Stomach (tissue), 9 donors: ENCODE data around the gene MAST4. TPM values are rescaled to one million over a fixed set of nuclear protein-coding genes. Genes with fewer than 3 reads are reported as not detected.
"Not testable (repeated sequence)": the region's sequence is repeated elsewhere in the genome, so short reads cannot be mapped to it uniquely, and the experiment has no call there.

Experiments
- DNase-seq, 2 donors: peaks; one replicate each; pipeline versions ENCODE4 v3.0.0 to v3.0.0-alpha.2; 2013 to 2019
- H3K27ac ChIP-seq, 5 donors: fragments of 200-600 bp in 4 of 5; sonication (generic) in 4 of 5; one replicate each; pipeline ENCODE4 v1.5.1; 2013 to 2019; ENCODE audit warnings: mild to moderate bottlenecking in 1 of 5, moderate library complexity in 1 of 5
- H3K27me3 ChIP-seq, 3 donors: fragments of 200-600 bp; sonication (generic); one replicate each; pipeline ENCODE4 v1.5.1; 2017 to 2019; ENCODE audit warnings: mixed run types in 1 of 3
- H3K36me3 ChIP-seq, 4 donors: fragments of 200-600 bp; sonication (generic); 1 replicate in 3 of 4; 2 replicates in 1 of 4; pipeline ENCODE4 v1.5.1; 2016 to 2019
- H3K4me1 ChIP-seq, 4 donors: fragments of 200-600 bp; sonication (generic); one replicate each; pipeline ENCODE4 v1.5.1; 2016 to 2019
- H3K4me3 ChIP-seq, 4 donors: fragments of 200-600 bp; sonication (generic) in 3 of 4; one replicate each; pipeline ENCODE4 v1.5.1; 2016 to 2019; ENCODE audit warnings: mild to moderate bottlenecking in 1 of 4
- H3K9me3 ChIP-seq, 4 donors: fragments of 200-600 bp; sonication (generic); one replicate each; pipeline ENCODE4 v1.5.1; 2016 to 2019
- CTCF ChIP-seq, 7 experiments: fragments of 450-650 bp in 4 of 7; fragments of 200-600 bp in 3 of 7; sonication (generic) in 3 of 7; IDR thresholded peaks; one replicate each; pipeline ENCODE4 v1.5.1; 2016 to 2019; ENCODE audit warnings: antibody characterized with exemption in 7 of 7, control low read depth in 2 of 7, mild to moderate bottlenecking in 1 of 7
- EP300 ChIP-seq: sonication (generic); formaldehyde crosslinking; IDR thresholded peaks from one replicate; pipeline ENCODE4 v1.6.1; 2017; ENCODE audit warnings: antibody characterized with exemption
- POLR2A ChIP-seq, 4 donors: fragments of 450-650 bp; IDR thresholded peaks; one replicate each; pipeline ENCODE4 v1.6.1; 2016; ENCODE audit warnings: antibody characterized with exemption in 4 of 4, control low read depth in 2 of 4, mild to moderate bottlenecking in 1 of 4, moderate library complexity in 1 of 4
- POLR2AphosphoS5 ChIP-seq, 3 donors: sonication (generic); formaldehyde crosslinking; IDR thresholded peaks; one replicate each; pipeline ENCODE4 v1.6.1; 2016; ENCODE audit warnings: antibody characterized with exemption in 3 of 3
- WGBS, 5 donors: extraction: QIAGEN DNeasy Blood & Tissue Kit in 3 of 5; methylation state at CpG; one replicate each; pipeline versions ENCODE4 v1.1.5 to v1.1.7; 2013 to 2018; 5-methylcytosine and 5-hydroxymethylcytosine counted together
- intact Hi-C: fragments of 100-400 bp; cut with DNase I; formaldehyde crosslinking; loops from one replicate; pipeline ENCODE4 v1.15.1; 2023; ENCODE audit warnings: low total_unique reads
- polyA plus RNA-seq, 3 donors: library from polyadenylated mRNA; stranded (reverse); fragments of 200-250 nt; gene quantifications; one replicate each; pipeline ENCODE4 v1.2.3, GENCODE V29; 2013
- total RNA-seq, 5 donors: library from RNA; depleted of rRNA; stranded (reverse); fragments of >200 nt; gene quantifications; one replicate each; pipeline versions ENCODE4 v1.1.0 to v1.2.3, GENCODE V29; 2014 to 2016
- donor health status: healthy with polysubstance abuse.
- donor health status: Bipolar disorder and iron deficiency.
- donor health status: healthy.

The MAST4 gene
- total and polyA plus RNA-seq, 8 donors = 1.5 to 52.5 (median 32.1) TPM

GRCh38 chr5:66745297-66745696 lies 149.1 kb downstream of the MAST4 start:
- no peak for TF ChIP-seq POLR2AphosphoS5 (IDR thresholded peaks at IDR 0.05)
- TF ChIP-seq POLR2A (IDR thresholded peaks at IDR 0.05) = no peak
- TF ChIP-seq CTCF (IDR thresholded peaks at IDR 0.05) = no peak
- TF ChIP-seq EP300 = no peak
- H3K4me1 ChIP-seq = peaks cover 5 to 42% (median 15%) of the 10 kb centered on the region in 4 donors
- H3K9me3 ChIP-seq = no peaks in the 10 kb centered on the region
- 85 to 100% (median 94%) methylated on average over 5 of the region's 5 CpGs for WGBS, 5 donors
- DNase-seq = no peak
- intact Hi-C loops = no loop called here
- no peak overlapping the region for H3K27ac ChIP-seq
- no peaks in the 10 kb centered on the region for H3K36me3 ChIP-seq
- no peak overlapping the region for H3K4me3 ChIP-seq
- no peaks in the 10 kb centered on the region for H3K27me3 ChIP-seq

- intact Hi-C loops = no loop called here
- no peak for DNase-seq
- H3K27me3 ChIP-seq = no peaks in the 10 kb centered on the region
- no peak overlapping the region for H3K27ac ChIP-seq
- WGBS, 5 donors = 73 to 83% (median 81%) methylated on average over 5 of the region's 5 CpGs
- no peak for TF ChIP-seq CTCF (IDR thresholded peaks at IDR 0.05)
- TF ChIP-seq POLR2A (IDR thresholded peaks at IDR 0.05) = no peak
- TF ChIP-seq EP300 = no peak
- TF ChIP-seq POLR2AphosphoS5 (IDR thresholded peaks at IDR 0.05) = no peak
- H3K36me3 ChIP-seq = no peaks in the 10 kb centered on the region
- no peaks in the 10 kb centered on the region for H3K9me3 ChIP-seq
- no peak overlapping the region for H3K4me3 ChIP-seq
- H3K4me1 ChIP-seq = peaks cover 0 to 19% (median 4%) of the 10 kb centered on the region in 4 donors
Observed at GRCh38 chr5:66747607-66748006, 151.4 kb downstream of the MAST4 start.

GRCh38 chr5:66752668-66753067 lies 156.5 kb downstream of the MAST4 start:
- H3K36me3 ChIP-seq, H3K9me3 ChIP-seq, H3K27ac ChIP-seq, H3K27me3 ChIP-seq, H3K4me3 ChIP-seq, intact Hi-C loops, H3K4me1 ChIP-seq, DNase-seq: not testable (repeated sequence)
- WGBS, 5 donors = 40 to 86% methylated on average over 1 of the region's 2 CpGs; no CpG with 5 or more reads in 3 of the 5 donors

- TF ChIP-seq EP300 (no peak), CTCF (IDR thresholded peaks at IDR 0.05) (peak in 4 of 7 experiments; percentile 14 to 57 (median 38)), POLR2AphosphoS5 (IDR thresholded peaks at IDR 0.05) (no peak)
- intact Hi-C loops = loop anchor here (5.0 kb wide), 1 partner anchor 450 kb away; no protein-coding TSS in a partner anchor
- WGBS, 5 donors = 28 to 33% (median 29%) methylated on average over 5 of the region's 5 CpGs
- no peak overlapping the region for H3K4me3 ChIP-seq
- DNase-seq = peak; percentile 63 to 85
- no peaks in the 10 kb centered on the region for H3K36me3 ChIP-seq
- H3K27ac ChIP-seq = no peak overlapping the region
- H3K9me3 ChIP-seq = no peaks in the 10 kb centered on the region
- H3K4me1 ChIP-seq = peaks cover 0 to 8% (median 0%) of the 10 kb centered on the region in 4 donors
- H3K27me3 ChIP-seq = no peaks in the 10 kb centered on the region
Observed at GRCh38 chr5:66757219-66757833, 161.1 kb downstream of the MAST4 start.

GRCh38 chr5:66757834-66758371 lies 161.7 kb downstream of the MAST4 start:
- Histone ChIP-seq H3K9me3 (no peaks in the 10 kb centered on the region), H3K27me3 (no peaks in the 10 kb centered on the region), H3K36me3 (no peaks in the 10 kb centered on the region), H3K4me3 (no peak overlapping the region), H3K4me1 (peaks cover 0 to 8% (median 0%) of the 10 kb centered on the region in 4 donors), H3K27ac (no peak overlapping the region)
- no peak for TF ChIP-seq EP300
- no peak for TF ChIP-seq CTCF (IDR thresholded peaks at IDR 0.05)
- no peak for TF ChIP-seq POLR2A (IDR thresholded peaks at IDR 0.05)
- TF ChIP-seq POLR2AphosphoS5 (IDR thresholded peaks at IDR 0.05) = no peak
- intact Hi-C loops = loop anchor here (5.0 kb wide), 1 partner anchor 451 kb away; no protein-coding TSS in a partner anchor
- no peak for DNase-seq
- 63 to 67% (median 67%) methylated on average over 3 of the region's 3 CpGs for WGBS, 5 donors
